Uterus (tissue), 4 donors: ENCODE measurements around the gene SP3. TPM values are rescaled to one million over a fixed set of nuclear protein-coding genes. Genes with fewer than 3 reads are reported as not detected.

ENCODE experiments used
- DNase-seq, 2 donors: peaks; one replicate each; pipeline ENCODE4 v3.0.0-alpha.2; 2019 to 2020
- H3K27ac ChIP-seq, 2 donors: fragments of 200-600 bp; sonication (generic); 1 replicate in 1 of 2; 2 replicates in 1 of 2; pipeline ENCODE4 v1.5.1; 2016 to 2018
- H3K27me3 ChIP-seq, 2 donors: fragments of 200-600 bp; sonication (generic); one replicate each; pipeline ENCODE4 v1.5.1; 2018 to 2019; ENCODE audit warnings: control low read depth in 1 of 2
- H3K36me3 ChIP-seq, 2 donors: fragments of 200-600 bp; sonication (generic); one replicate each; pipeline ENCODE4 v1.5.1; 2019; ENCODE audit warnings: control low read depth in 1 of 2
- H3K4me1 ChIP-seq, 2 donors: fragments of 200-600 bp; sonication (generic); one replicate each; pipeline ENCODE4 v1.5.1; 2018 to 2019; ENCODE audit warnings: control low read depth in 1 of 2
- H3K4me3 ChIP-seq, 2 donors: fragments of 200-600 bp; sonication (generic); 1 replicate in 1 of 2; 2 replicates in 1 of 2; pipeline ENCODE4 v1.5.1; 2018 to 2019; ENCODE audit warnings: mild to moderate bottlenecking in 1 of 2
- H3K9me3 ChIP-seq, 2 donors: fragments of 200-600 bp; sonication (generic); one replicate each; pipeline ENCODE4 v1.5.1; 2019; ENCODE audit warnings: control low read depth in 1 of 2
- POLR2A ChIP-seq, 2 donors: fragments of 450-650 bp; IDR thresholded peaks; one replicate each; pipeline ENCODE4 v1.6.1; 2016; ENCODE audit warnings: antibody characterized with exemption in 2 of 2, mild to moderate bottlenecking in 1 of 2, moderate library complexity in 1 of 2
- intact Hi-C: fragments of 100-400 bp; cut with DNase I; formaldehyde crosslinking; loops from one replicate; pipeline ENCODE4 v1.15.1; 2023; ENCODE audit warnings: low total_unique reads
- total RNA-seq, 4 donors: library from RNA; depleted of rRNA in 3 of 4; stranded (reverse); fragments of >200 nt in 3 of 4; gene quantifications; one replicate each; pipeline versions ENCODE4 v1.1.0 to v1.2.4, GENCODE V29; 2014 to 2023
- TF ChIP-seq, protein P1 (sequence below), 4 experiments: fragments of 200-600 bp in 2 of 4; fragments of 450-650 bp in 2 of 4; sonication (generic) in 2 of 4; IDR thresholded peaks; one replicate each; pipeline ENCODE4 v1.5.1; 2016 to 2019; ENCODE audit warnings: antibody characterized with exemption in 4 of 4, mild to moderate bottlenecking in 2 of 4, moderate library complexity in 1 of 4
- donor health status: DM: yes; HTN: yes; CAD: no.

Gene SP3
- total RNA-seq, 4 donors from 2014 or later, result 100 to 359 (median 220) TPM

DNA sequence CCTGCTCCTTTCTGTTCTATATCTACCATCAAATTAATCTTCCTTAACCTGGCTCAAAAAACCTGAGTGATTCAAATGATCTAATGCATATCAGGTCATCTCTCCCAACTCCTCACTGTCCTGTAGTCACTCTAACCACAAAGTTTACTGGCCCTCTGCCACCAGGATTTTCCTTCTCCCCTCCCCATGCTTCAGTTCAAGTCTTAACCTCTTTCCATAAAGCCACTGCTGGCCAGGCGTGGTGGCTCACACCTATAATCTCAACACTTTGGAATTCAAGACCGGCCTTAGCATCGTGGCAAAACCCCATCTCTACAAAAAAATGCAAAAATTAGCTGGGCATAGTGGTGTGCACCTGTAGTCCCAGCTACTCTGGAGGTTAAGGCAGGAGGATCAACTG is 7.5 kb upstream of the SP3 start:
- TF ChIP-seq POLR2A (IDR thresholded peaks at IDR 0.05), result no peak
- TF ChIP-seq, protein P1, sequence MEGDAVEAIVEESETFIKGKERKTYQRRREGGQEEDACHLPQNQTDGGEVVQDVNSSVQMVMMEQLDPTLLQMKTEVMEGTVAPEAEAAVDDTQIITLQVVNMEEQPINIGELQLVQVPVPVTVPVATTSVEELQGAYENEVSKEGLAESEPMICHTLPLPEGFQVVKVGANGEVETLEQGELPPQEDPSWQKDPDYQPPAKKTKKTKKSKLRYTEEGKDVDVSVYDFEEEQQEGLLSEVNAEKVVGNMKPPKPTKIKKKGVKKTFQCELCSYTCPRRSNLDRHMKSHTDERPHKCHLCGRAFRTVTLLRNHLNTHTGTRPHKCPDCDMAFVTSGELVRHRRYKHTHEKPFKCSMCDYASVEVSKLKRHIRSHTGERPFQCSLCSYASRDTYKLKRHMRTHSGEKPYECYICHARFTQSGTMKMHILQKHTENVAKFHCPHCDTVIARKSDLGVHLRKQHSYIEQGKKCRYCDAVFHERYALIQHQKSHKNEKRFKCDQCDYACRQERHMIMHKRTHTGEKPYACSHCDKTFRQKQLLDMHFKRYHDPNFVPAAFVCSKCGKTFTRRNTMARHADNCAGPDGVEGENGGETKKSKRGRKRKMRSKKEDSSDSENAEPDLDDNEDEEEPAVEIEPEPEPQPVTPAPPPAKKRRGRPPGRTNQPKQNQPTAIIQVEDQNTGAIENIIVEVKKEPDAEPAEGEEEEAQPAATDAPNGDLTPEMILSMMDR (IDR thresholded peaks at IDR 0.05), result no peak
- no peak for DNase-seq
- H3K27me3 ChIP-seq, result no peaks in the 10 kb centered on the region
- no peak overlapping the region for H3K4me3 ChIP-seq
- H3K27ac ChIP-seq, result no peak overlapping the region
- intact Hi-C loops, result no loop called here
- H3K4me1 ChIP-seq, result no peaks in the 10 kb centered on the region
- H3K9me3 ChIP-seq, result no peaks in the 10 kb centered on the region
- no peaks in the 10 kb centered on the region for H3K36me3 ChIP-seq

DNA sequence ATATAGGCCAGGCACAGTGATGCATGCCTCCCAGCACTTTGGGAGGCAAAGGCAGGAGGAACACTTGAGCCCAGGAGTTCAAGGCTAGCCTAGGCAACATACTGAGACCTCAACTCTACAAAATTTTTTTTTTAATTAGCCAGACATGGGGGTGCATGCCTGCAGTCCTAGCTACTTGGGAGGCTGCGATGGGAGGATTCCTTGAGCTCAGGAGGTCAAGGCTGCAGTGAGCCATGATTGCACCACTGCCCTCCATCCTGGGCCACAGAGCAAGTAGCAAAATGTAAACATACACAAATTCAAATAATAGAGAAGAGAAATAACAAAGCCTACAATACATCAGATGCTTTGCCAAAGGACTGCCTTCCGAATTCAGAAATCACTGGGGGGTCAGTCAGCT is 7.0 kb upstream of the SP3 start:
- no peak for TF ChIP-seq POLR2A (IDR thresholded peaks at IDR 0.05)
- TF ChIP-seq, protein P1 (IDR thresholded peaks at IDR 0.05), result no peak
- Histone ChIP-seq H3K36me3 (no peaks in the 10 kb centered on the region), H3K4me1 (no peaks in the 10 kb centered on the region), H3K27ac (no peak overlapping the region), H3K9me3 (no peaks in the 10 kb centered on the region), H3K4me3 (no peak overlapping the region), H3K27me3 (no peaks in the 10 kb centered on the region)
- no peak for DNase-seq
- intact Hi-C loops, result no loop called here

DNA sequence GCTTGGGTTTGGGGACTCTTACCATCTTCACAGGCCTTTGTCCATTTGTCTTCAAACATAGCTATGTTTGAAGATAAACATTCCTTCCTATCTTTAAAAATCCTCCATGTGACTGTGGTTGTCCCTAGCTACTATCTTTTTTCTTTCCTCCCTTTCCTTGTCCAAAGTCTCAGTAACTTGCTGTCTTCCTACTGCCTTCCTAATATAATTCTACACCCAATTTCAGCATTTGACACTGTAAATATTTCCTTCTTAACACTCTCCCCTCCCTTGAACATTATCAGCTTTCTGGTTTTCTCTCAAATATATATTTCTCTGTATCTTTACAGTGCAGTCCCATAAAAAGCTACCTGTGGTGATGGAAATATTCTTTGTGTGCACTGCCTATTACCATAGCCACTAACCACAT is 5.3 kb upstream of the SP3 start:
- DNase-seq, result no peak
- no peaks in the 10 kb centered on the region for H3K27me3 ChIP-seq
- no peak overlapping the region for H3K4me3 ChIP-seq
- no peaks in the 10 kb centered on the region for H3K9me3 ChIP-seq
- H3K27ac ChIP-seq, result no peak overlapping the region
- no peaks in the 10 kb centered on the region for H3K36me3 ChIP-seq
- peaks cover 0 to 3% of the 10 kb centered on the region in 2 donors for H3K4me1 ChIP-seq
- no peak for TF ChIP-seq POLR2A (IDR thresholded peaks at IDR 0.05)
- TF ChIP-seq, protein P1 (IDR thresholded peaks at IDR 0.05), result no peak
- intact Hi-C loops, result no loop called here

DNA sequence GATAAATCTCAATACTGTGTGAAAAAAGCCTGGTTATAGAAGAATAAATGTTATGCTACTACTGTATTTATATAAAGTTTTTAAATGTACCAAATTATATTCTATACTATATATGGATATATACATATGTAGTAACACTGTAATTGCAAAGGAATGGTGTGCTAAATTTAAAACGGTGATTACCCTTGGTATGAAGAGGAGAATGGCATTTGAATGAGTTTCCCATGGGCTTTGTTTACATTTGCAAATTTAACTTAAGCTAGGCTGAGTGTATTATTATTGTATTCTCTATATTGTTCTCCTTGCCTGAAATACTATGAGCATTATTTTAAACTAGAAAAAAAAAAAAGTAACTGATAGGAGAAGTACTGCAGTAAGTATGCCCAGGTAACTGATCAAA is 4.7 kb upstream of the SP3 start:
- no peak overlapping the region for H3K27ac ChIP-seq
- DNase-seq, result no peak
- H3K4me1 ChIP-seq, result peaks cover 0 to 3% of the 10 kb centered on the region in 2 donors
- intact Hi-C loops, result loop anchor here (10.0 kb wide), 1 partner anchor 55 kb away; no protein-coding TSS in a partner anchor
- no peaks in the 10 kb centered on the region for H3K27me3 ChIP-seq
- H3K9me3 ChIP-seq, result no peaks in the 10 kb centered on the region
- TF ChIP-seq POLR2A (IDR thresholded peaks at IDR 0.05), result no peak
- TF ChIP-seq, protein P1 (IDR thresholded peaks at IDR 0.05), result no peak
- H3K36me3 ChIP-seq, result no peaks in the 10 kb centered on the region
- H3K4me3 ChIP-seq, result no peak overlapping the region

DNA sequence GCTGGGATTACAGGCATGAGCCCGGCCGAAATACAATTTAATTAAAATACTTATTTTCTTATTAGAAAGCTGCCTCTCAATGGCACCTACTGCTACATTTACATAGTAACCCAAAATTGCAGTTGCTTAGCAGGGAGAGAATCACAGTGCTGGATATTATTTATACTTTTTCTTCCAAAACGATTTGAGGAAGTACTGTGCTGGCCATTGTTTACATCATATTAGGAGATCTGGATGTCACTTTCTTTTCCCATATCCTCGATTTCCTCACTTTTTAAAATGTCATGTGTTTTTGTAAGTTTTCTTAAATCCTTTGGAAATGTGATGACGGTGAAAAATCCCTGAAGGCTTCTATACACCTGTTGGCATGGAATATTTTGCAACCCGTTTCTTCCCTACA is 3.4 kb upstream of the SP3 start:
- DNase-seq, result no peak
- intact Hi-C loops, result loop anchor here (10.0 kb wide), 1 partner anchor 56 kb away; no protein-coding TSS in a partner anchor
- H3K4me1 ChIP-seq, result peaks cover 0 to 3% of the 10 kb centered on the region in 2 donors

More for the DNA sequence above, 3.4 kb upstream of the SP3 start:
- Histone ChIP-seq H3K36me3 (no peaks in the 10 kb centered on the region), H3K27ac (no peak overlapping the region), H3K27me3 (no peaks in the 10 kb centered on the region), H3K9me3 (no peaks in the 10 kb centered on the region), H3K4me3 (no peak overlapping the region)
- TF ChIP-seq, protein P1 (IDR thresholded peaks at IDR 0.05), result no peak
- TF ChIP-seq POLR2A (IDR thresholded peaks at IDR 0.05), result no peak
